Calu3 (cell line): Measurements from ENCODE around the gene ELN. TPM values are rescaled to one million over a fixed set of nuclear protein-coding genes. Genes with fewer than 3 reads are reported as not detected.

Source experiments
- BruUV-seq: library from RNA; stranded (reverse); fragments of 400-500 nt; replicated peaks from 2 replicates; lab custom pipeline; 2021; lab: Mats Ljungman, UMichigan
- CTCF ChIA-PET: fragments of 300-600 bp; sonication (Branson Sonifier 250); formaldehyde crosslinking; loops from one replicate; lab custom pipeline; 2022; ENCODE audit warnings: antibody characterized with exemption; lab: Charles Lee
- DNase-seq: peaks from one replicate; pipeline ENCODE4 v3.0.0; 2022
- H3K27ac Mint-ChIP-seq: one replicate; pipeline ENCODE4 v1.8.0; 2022; ENCODE audit warnings: mixed read lengths; ENCODE audit not compliant: unreplicated experiment
- H3K27me3 Mint-ChIP-seq: one replicate; pipeline ENCODE4 v1.8.0; 2022; ENCODE audit warnings: mixed read lengths; ENCODE audit not compliant: unreplicated experiment
- H3K36me3 Mint-ChIP-seq: one replicate; pipeline ENCODE4 v1.8.0; 2022; ENCODE audit warnings: mild to moderate bottlenecking, moderate library complexity, mixed read lengths; ENCODE audit not compliant: insufficient read depth, unreplicated experiment
- H3K4me1 Mint-ChIP-seq: one replicate; pipeline ENCODE4 v1.8.0; 2022; ENCODE audit warnings: mild to moderate bottlenecking, low read depth, mixed read lengths; ENCODE audit not compliant: unreplicated experiment
- H3K4me3 Mint-ChIP-seq: one replicate; pipeline ENCODE4 v1.8.0; 2022; ENCODE audit warnings: mild to moderate bottlenecking, low read depth, moderate library complexity, mixed read lengths; ENCODE audit not compliant: unreplicated experiment
- H3K9me3 Mint-ChIP-seq: one replicate; pipeline ENCODE4 v1.8.0; 2022; ENCODE audit warnings: low read depth, mixed read lengths; ENCODE audit not compliant: unreplicated experiment
- CTCF ChIP-seq: fragments of 200-600 bp; IDR thresholded peaks from one replicate; pipeline ENCODE4 v1.8.0; 2022; ENCODE audit warnings: antibody characterized with exemption; ENCODE audit not compliant: unreplicated experiment
- intact Hi-C: fragments of 100-400 bp; cut with micrococcal nuclease; formaldehyde crosslinking; loops from one replicate; pipeline ENCODE4 v1.10.0; 2022; ENCODE audit not compliant: unreplicated experiment
- total RNA-seq: library from RNA; stranded (reverse); gene quantifications from 2 replicates; pipeline ENCODE4 v1.2.3, GENCODE V29; 2022

The ELN gene
- total RNA-seq, 1 experiment from 2014 or later, result 0.42 TPM

DNA sequence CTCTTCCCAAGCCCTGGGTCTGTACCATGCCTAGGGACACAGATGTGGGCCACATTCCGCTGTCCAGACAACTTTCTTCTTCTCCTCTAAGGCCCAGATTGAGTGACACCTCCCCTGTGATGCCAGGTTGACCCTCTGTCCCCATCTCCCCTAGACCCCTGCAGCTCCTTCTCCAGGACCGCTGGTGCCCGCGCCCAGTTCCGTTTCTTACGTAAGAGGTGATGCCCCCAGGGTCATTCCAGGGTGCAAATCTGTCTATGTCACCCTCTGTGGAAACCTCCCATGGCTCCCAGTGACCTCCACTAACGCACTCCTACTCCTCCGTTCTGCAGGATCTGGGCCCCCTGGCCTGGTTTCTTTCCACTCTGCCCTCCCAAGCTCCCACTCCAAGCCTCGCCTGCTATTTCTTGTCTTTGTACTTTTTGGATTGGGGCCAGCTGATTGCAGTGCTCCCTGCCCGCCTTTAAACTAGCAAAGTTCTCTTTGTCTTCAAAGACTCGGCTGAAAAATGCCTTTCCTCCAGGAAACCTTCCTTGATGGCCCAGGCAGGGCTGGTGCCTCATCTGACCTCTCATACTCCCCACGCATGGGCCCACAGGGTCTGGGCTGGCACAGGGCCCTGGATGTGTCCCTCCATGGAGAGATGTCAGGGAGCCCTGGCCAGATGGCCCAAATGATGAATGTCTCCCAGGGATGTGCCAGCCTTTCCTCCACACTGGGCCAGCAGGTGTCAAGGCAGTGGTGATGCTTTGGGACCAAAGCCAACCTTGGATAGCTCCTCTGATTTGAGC, 21.3 kb upstream of the ELN start:
- CTCF ChIA-PET, result interaction anchor here (0.7 kb wide), 1 partner anchor 328 kb away, joined by 4 read pairs; no protein-coding TSS in a partner anchor
- no peak for TF ChIP-seq CTCF
- DNase-seq, result no peak
- no TSS peak for BruUV-seq
- H3K4me3 Mint-ChIP-seq, result no peak overlapping the region
- no peaks in the 10 kb centered on the region for H3K36me3 Mint-ChIP-seq
- H3K9me3 Mint-ChIP-seq, result no peaks in the 10 kb centered on the region
- intact Hi-C loops, result no loop called here
- no peak overlapping the region for H3K27ac Mint-ChIP-seq
- no peaks in the 10 kb centered on the region for H3K4me1 Mint-ChIP-seq
- H3K27me3 Mint-ChIP-seq, result no peaks in the 10 kb centered on the region

DNA sequence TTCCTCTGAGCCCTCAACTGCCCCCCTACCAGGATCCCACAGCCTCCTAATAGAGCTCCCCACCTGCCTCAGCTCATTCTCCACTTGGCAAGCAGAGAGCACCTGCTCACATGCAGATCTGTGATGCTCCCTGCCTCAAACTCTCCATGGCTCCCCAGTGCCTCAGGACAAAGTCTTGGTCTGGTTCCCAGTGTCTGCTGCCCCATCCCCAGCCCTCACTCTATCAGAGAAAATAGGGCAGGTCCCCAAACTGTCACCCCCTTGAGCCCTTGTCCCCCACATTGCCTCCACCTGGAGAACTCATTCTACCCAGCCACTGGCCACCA, 20.8 kb upstream of the ELN start:
- intact Hi-C loops, result no loop called here
- Mint-ChIP-seq H3K36me3 (no peaks in the 10 kb centered on the region), H3K27ac (no peak overlapping the region), H3K4me1 (no peaks in the 10 kb centered on the region), H3K9me3 (no peaks in the 10 kb centered on the region), H3K4me3 (no peak overlapping the region), H3K27me3 (no peaks in the 10 kb centered on the region)
- CTCF ChIA-PET, result no interaction called here
- no peak for TF ChIP-seq CTCF
- no TSS peak for BruUV-seq
- no peak for DNase-seq

DNA sequence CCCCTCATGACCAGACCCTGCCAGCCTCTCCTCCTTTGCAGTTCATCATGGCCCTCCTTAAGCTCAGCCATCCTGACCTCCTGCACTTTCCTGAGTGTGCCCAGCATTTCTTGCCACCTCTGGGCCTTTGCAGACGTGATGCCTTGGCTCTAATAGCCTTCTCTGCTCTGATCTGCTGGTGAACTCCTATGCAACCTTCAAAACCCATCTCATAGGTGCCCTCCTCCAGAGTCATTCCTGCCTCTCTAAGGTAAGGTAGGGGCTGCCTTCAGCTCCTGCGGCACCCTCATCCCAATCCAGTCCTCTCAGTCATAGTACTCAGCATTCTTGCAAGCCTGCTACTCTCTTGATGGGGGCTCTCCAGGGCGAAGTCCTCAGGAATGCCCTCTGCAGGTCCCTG, 19.3 kb upstream of the ELN start:
- no peak for TF ChIP-seq CTCF
- H3K4me1 Mint-ChIP-seq, result no peaks in the 10 kb centered on the region
- BruUV-seq, result no TSS peak
- no peaks in the 10 kb centered on the region for H3K9me3 Mint-ChIP-seq
- H3K36me3 Mint-ChIP-seq, result no peaks in the 10 kb centered on the region
- intact Hi-C loops, result no loop called here
- no peak overlapping the region for H3K27ac Mint-ChIP-seq
- H3K4me3 Mint-ChIP-seq, result no peak overlapping the region
- H3K27me3 Mint-ChIP-seq, result no peaks in the 10 kb centered on the region
- DNase-seq, result no peak
- CTCF ChIA-PET, result no interaction called here

DNA sequence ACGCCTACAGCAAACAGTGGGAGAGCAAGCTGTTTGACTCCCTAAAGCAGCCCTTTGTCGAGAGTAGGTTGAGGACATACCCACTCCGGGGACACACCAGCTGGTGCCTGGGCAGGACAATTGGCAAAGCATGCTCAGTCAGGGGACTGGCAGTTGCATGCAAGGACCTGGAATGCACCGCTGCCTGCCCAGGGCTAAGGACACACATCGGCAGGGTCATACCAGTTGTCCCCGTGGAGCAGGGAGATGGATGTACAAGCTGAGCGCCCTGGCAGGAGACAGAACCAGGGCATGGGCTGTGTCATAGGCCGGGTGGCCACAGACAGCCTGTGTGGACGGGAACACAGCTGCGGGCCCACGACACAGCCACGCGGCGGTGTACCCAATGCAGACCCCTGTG, 18.3 kb upstream of the ELN start:
- Mint-ChIP-seq H3K4me1 (no peaks in the 10 kb centered on the region), H3K9me3 (no peaks in the 10 kb centered on the region), H3K4me3 (no peak overlapping the region), H3K27ac (no peak overlapping the region), H3K27me3 (no peaks in the 10 kb centered on the region), H3K36me3 (no peaks in the 10 kb centered on the region)
- no peak for DNase-seq
- no peak for TF ChIP-seq CTCF
- no TSS peak for BruUV-seq
- CTCF ChIA-PET, result no interaction called here
- intact Hi-C loops, result no loop called here
